Activated CD4-positive, alpha-beta T cell treated with anti-CD3 and anti-CD28 coated beads, Interleukin-2, amount 50 U/mL, for 1 hour (primary cell): Measurements from ENCODE around the gene ABCC11.

Source experiments
- DNase-seq: peaks from one replicate; pipeline ENCODE4 v3.0.0-alpha.2; 2020

Gene ABCC11

GRCh38 chr16:48124266-48124665 lies 123.1 kb downstream of the ABCC11 start:
- no peak for DNase-seq

GRCh38 chr16:48123104-48123788 lies 124.1 kb downstream of the ABCC11 start:
- no peak for DNase-seq

- no peak for DNase-seq
Measured at GRCh38 chr16:48121276-48121675, 126.1 kb downstream of the ABCC11 start.

DNA sequence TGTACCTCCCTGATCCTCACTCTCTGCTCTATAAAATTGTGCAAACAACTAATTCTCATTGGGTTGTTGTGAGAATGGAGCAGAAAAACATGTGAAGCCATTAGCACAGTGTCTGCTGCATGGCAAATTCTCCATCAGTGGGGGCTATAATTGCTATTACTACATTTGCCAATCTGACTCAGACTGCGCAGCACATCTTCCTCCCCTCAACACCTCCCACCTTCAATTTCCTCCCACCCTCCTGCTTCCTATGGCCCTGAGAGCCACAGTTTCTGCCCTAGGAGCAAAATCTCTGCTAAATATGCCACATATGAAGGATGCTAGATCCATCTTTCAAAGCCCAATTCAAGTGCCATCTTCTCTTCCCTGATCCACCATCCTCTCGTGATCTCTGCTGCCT lies 128.5 kb downstream of the ABCC11 start:
- no peak for DNase-seq

GRCh38 chr16:48117217-48118105 lies 129.9 kb downstream of the ABCC11 start:
- peak; percentile 41 for DNase-seq
